NT2/D1 (cell line): ENCODE measurements around the gene CUL5.

Source experiments
- SUZ12 ChIP-seq: IDR thresholded peaks from 2 replicates; pipeline ENCODE4 v1.6.1; 2011; ENCODE audit not compliant: insufficient read length, insufficient read depth; ENCODE audit errors: extremely low read depth
- YY1 ChIP-seq: IDR thresholded peaks from 2 replicates; pipeline ENCODE4 v1.6.1; 2011; ENCODE audit not compliant: insufficient read length, insufficient read depth

- TF ChIP-seq SUZ12 = no peak
- TF ChIP-seq YY1 = no peak
Measured at GRCh38 chr11:108121274-108122155, 112.8 kb downstream of the CUL5 start, which contains the start of gene ACAT1.
